ENCODE results near the gene CHD5.
A peak's percentile ranks its signal among the peaks of the same experiment; 100 is the strongest.

CHD5 gene

DNA sequence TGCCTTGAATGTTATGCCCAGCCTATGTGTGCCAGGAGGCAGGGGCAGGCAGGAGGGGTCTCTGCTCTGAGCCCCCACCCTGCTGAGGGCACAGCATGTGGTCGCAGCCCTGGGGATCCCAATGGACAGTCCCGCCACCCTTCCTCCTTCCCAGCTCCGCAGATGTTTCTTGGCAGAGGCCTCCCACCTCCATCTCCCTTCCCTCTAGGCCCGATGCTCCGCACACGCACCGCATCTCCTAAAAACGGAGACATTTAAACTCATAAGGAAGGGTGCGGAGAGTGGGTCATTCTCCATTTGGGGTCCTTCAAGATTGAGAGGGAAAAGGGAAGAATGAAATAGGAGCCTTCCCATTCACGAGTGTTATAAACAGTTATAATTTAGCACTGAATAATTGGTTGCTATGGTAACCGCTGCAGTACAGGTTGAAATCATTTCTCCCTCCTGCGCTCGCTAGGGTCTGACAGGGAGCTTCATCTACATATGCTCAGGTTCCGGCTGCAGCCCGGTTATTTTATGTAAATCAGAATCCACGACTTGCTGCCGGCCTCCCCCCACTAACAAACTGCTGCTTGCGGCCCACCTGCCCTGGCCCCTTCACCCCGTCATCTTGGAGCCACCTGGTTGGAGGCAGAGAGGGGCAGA lies 16.0 kb downstream of the CHD5 start:
- no peaks in the 10 kb centered on the region for H3K4me1 ChIP-seq (ENCODE audit: insufficient read depth, low read length)
- DNase-seq (no peak), ATAC-seq (ENCODE audit: insufficient read depth, low read depth) (no peak)
- H2AFZ ChIP-seq (ENCODE audit: low read depth, low read length) = no peak overlapping the region
- H3K9ac ChIP-seq (ENCODE audit: low read depth, low read length) = no peak overlapping the region
- no peak overlapping the region for H3K4me2 ChIP-seq (ENCODE audit: insufficient read depth, low read length)
- no peak overlapping the region for H3K27ac ChIP-seq (ENCODE audit: low read length)
- no peak overlapping the region for H3K4me3 ChIP-seq (ENCODE audit: low read depth in 1 of 2, low read length in 2 of 2)
- peaks cover 34% of the 10 kb centered on the region for H4K20me1 ChIP-seq (ENCODE audit: insufficient read depth, low read length)
- no peak for TF ChIP-seq EZH2 (IDR thresholded peaks at IDR 0.05; ENCODE audit: borderline replicate concordance, low read depth, low read length, severe bottlenecking)
- TF ChIP-seq, protein P1, sequence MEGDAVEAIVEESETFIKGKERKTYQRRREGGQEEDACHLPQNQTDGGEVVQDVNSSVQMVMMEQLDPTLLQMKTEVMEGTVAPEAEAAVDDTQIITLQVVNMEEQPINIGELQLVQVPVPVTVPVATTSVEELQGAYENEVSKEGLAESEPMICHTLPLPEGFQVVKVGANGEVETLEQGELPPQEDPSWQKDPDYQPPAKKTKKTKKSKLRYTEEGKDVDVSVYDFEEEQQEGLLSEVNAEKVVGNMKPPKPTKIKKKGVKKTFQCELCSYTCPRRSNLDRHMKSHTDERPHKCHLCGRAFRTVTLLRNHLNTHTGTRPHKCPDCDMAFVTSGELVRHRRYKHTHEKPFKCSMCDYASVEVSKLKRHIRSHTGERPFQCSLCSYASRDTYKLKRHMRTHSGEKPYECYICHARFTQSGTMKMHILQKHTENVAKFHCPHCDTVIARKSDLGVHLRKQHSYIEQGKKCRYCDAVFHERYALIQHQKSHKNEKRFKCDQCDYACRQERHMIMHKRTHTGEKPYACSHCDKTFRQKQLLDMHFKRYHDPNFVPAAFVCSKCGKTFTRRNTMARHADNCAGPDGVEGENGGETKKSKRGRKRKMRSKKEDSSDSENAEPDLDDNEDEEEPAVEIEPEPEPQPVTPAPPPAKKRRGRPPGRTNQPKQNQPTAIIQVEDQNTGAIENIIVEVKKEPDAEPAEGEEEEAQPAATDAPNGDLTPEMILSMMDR (IDR thresholded peaks at IDR 0.05; ENCODE audit: borderline replicate concordance, extremely low read depth, low read length, poor library complexity, severe bottlenecking) = no peak
- no peaks in the 10 kb centered on the region for H3K36me3 ChIP-seq (ENCODE audit: insufficient read depth, low read length)
- no peaks in the 10 kb centered on the region for H3K27me3 ChIP-seq (ENCODE audit: insufficient read depth, low read length, poor library complexity)
- H3K9me3 ChIP-seq (ENCODE audit: insufficient read depth, low read length, severe bottlenecking) = no peaks in the 10 kb centered on the region
- no peaks in the 10 kb centered on the region for H3K79me2 ChIP-seq (ENCODE audit: insufficient read depth, low read length)

DNA sequence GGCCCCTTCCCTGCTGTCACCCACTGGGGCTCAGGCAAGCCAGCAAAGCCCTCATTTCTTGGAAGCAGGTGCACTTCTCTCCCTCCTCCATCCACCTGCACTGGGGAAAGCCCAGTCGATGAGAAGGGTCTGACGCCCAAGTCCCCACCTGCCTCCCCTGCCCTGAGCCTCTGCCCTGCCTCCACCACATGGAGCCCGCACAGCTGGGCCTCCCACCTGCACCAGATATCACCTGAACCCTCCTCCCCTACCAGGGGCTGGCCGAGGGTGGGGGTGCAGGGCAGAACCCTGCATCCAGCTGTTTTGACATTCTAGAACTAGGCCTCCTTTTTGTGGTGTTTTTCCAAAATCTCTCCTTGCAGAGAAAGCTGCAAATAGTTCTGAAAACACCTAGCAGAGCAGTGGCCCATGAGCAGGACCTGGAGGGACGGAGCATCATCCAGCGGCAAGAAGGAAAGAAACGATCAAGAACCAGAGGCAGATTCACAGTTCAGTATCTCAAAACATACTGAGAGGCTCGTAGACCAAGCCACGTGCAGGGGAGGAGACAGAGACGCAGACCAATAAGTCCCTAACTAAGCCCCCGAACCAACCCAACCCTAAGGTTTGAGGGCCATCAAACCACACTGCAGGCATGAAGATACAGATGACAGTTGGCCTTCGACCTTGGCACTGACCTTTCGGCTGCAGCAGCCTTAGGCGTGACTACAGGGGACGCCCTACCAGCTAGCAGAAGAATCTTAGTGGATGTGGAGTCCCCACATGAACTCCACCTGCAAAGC lies 16.7 kb downstream of the CHD5 start:
- no peaks in the 10 kb centered on the region for H3K27me3 ChIP-seq (ENCODE audit: insufficient read depth, low read length, poor library complexity)
- H3K9ac ChIP-seq (ENCODE audit: low read depth, low read length) = no peak overlapping the region
- no peaks in the 10 kb centered on the region for H3K36me3 ChIP-seq (ENCODE audit: insufficient read depth, low read length)
- ATAC-seq (ENCODE audit: insufficient read depth, low read depth) = no peak; the same call in 2 of the 3 replicates
- no peak overlapping the region for H3K27ac ChIP-seq (ENCODE audit: low read length)
- no peak for DNase-seq
- no peak overlapping the region for H3K4me2 ChIP-seq (ENCODE audit: insufficient read depth, low read length)
- H3K9me3 ChIP-seq (ENCODE audit: insufficient read depth, low read length, severe bottlenecking) = no peaks in the 10 kb centered on the region
- no peak overlapping the region for H2AFZ ChIP-seq (ENCODE audit: low read depth, low read length)
- H3K4me1 ChIP-seq (ENCODE audit: insufficient read depth, low read length) = no peaks in the 10 kb centered on the region
- H3K79me2 ChIP-seq (ENCODE audit: insufficient read depth, low read length) = no peaks in the 10 kb centered on the region
- H4K20me1 ChIP-seq (ENCODE audit: insufficient read depth, low read length) = peaks cover 34% of the 10 kb centered on the region
- TF ChIP-seq, protein P1 (IDR thresholded peaks at IDR 0.05; ENCODE audit: borderline replicate concordance, extremely low read depth, low read length, poor library complexity, severe bottlenecking) = no peak
- no peak for TF ChIP-seq EZH2 (IDR thresholded peaks at IDR 0.05; ENCODE audit: borderline replicate concordance, low read depth, low read length, severe bottlenecking)
- no peak overlapping the region for H3K4me3 ChIP-seq (ENCODE audit: low read depth in 1 of 2, low read length in 2 of 2)

DNA sequence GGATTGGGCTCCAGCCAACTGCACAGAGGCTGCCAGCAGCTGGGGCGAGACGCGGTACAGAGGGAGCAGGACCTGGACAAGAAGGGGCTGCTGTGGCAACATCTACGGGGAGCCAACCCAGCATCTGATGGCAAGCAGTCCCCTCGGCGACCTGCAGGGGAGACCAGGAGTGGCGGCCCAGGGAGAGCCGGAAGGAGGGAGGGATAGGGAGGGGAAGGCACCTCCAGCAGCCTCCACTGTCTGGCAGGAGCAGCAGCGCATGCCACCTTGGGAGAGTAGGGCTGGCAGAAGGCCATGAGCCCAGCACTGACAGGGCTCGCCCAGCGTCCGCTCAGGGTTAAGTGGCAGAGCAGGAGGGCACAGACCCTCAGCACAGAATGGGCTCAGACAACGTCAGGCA lies 17.3 kb downstream of the CHD5 start:
- H3K27ac ChIP-seq (ENCODE audit: low read length) = no peak overlapping the region
- no peaks in the 10 kb centered on the region for H3K79me2 ChIP-seq (ENCODE audit: insufficient read depth, low read length)
- H3K4me3 ChIP-seq (ENCODE audit: low read depth in 1 of 2, low read length in 2 of 2) = no peak overlapping the region
- TF ChIP-seq EZH2 (IDR thresholded peaks at IDR 0.05; ENCODE audit: borderline replicate concordance, low read depth, low read length, severe bottlenecking) = no peak
- TF ChIP-seq, protein P1 (IDR thresholded peaks at IDR 0.05; ENCODE audit: borderline replicate concordance, extremely low read depth, low read length, poor library complexity, severe bottlenecking) = no peak
- H4K20me1 ChIP-seq (ENCODE audit: insufficient read depth, low read length) = peaks cover 34% of the 10 kb centered on the region
- ATAC-seq (ENCODE audit: insufficient read depth, low read depth) = peak; percentile 37; the same call in 2 of the 3 replicates
- H3K27me3 ChIP-seq (ENCODE audit: insufficient read depth, low read length, poor library complexity) = no peaks in the 10 kb centered on the region
- no peak overlapping the region for H2AFZ ChIP-seq (ENCODE audit: low read depth, low read length)
- H3K9me3 ChIP-seq (ENCODE audit: insufficient read depth, low read length, severe bottlenecking) = no peaks in the 10 kb centered on the region
- H3K4me1 ChIP-seq (ENCODE audit: insufficient read depth, low read length) = no peaks in the 10 kb centered on the region
- DNase-seq = no peak
- H3K36me3 ChIP-seq (ENCODE audit: insufficient read depth, low read length) = no peaks in the 10 kb centered on the region
- H3K4me2 ChIP-seq (ENCODE audit: insufficient read depth, low read length) = no peak overlapping the region
- no peak overlapping the region for H3K9ac ChIP-seq (ENCODE audit: low read depth, low read length)

All from DND-41 (cell line).